HCT116 (cell line): ENCODE measurements around the gene NXT1. TPM values are rescaled to one million over a fixed set of nuclear protein-coding genes. Genes with fewer than 3 reads are reported as not detected.

Source experiments
- ATAC-seq: fragments of 200-7000 bp; cut with Tn5 transposase; 2 replicates; pipeline ENCODE4 v1.9.1; 2020; ENCODE audit warnings: mild to moderate bottlenecking, moderate library complexity
- BruUV-seq: library from RNA; stranded (reverse); fragments of 400-500 nt; replicated peaks from 2 replicates; lab custom pipeline; 2021; lab: Mats Ljungman, UMichigan
- CTCF ChIA-PET: fragments of 300-600 bp; sonication (Branson Sonifier 250); formaldehyde crosslinking; loops from one replicate; lab custom pipeline; 2021; ENCODE audit warnings: antibody characterized with exemption; lab: Charles Lee
- POLR2A ChIA-PET: fragments of 300-600, 350-600 bp; sonication (Branson Sonifier 250); formaldehyde crosslinking; loops from one replicate; lab custom pipeline; 2021; ENCODE audit warnings: antibody characterized with exemption; lab: Charles Lee
- RAD21 ChIA-PET, 2 experiments: fragments of 300-600 bp; sonication (Branson Sonifier 250); formaldehyde crosslinking; loops; one replicate each; lab custom pipeline; 2023; ENCODE audit warnings: low total read pairs in 2 of 2; ENCODE audit not compliant: uncharacterized antibody in 2 of 2, unreplicated experiment in 2 of 2, low non-redundant PET in 1 of 2; lab: Charles Lee
- DNase-seq: peaks from one replicate; pipeline ENCODE4 v3.0.0-alpha.2; 2010; ENCODE audit warnings: low read depth, low spot score
- H2AFZ ChIP-seq: fragments of 200-600 bp; shearing (Covaris generic), sonication (generic); 2 replicates; pipeline ENCODE4 v1.6.1; 2017; ENCODE audit warnings: low read depth, mixed run types, mixed read lengths, antibody characterized with exemption, low read length; ENCODE audit not compliant: poor library complexity, severe bottlenecking
- H3K27ac ChIP-seq: 2 replicates; pipeline ENCODE4 v1.5.1; 2012; ENCODE audit warnings: low read depth, low read length
- H3K27me3 ChIP-seq: fragments of 200-600 bp; sonication (generic); 2 replicates; pipeline ENCODE4 v1.6.1; 2016; ENCODE audit warnings: mixed run types, low read length, mixed read lengths; ENCODE audit not compliant: insufficient read depth
- H3K36me3 ChIP-seq, 2 experiments: fragments of 200-500 bp in 1 of 2; fragments of 200-600 bp in 1 of 2; sonication (Bioruptor generic) in 1 of 2; sonication (generic) in 1 of 2; 2 replicates each; pipeline versions ENCODE4 v1.5.1 to v1.6.1; 2014 to 2016; ENCODE audit warnings: low read length in 2 of 2, inconsistent platforms in 1 of 2, mixed read lengths in 1 of 2, mixed run types in 1 of 2; ENCODE audit not compliant: insufficient read depth in 2 of 2, control insufficient read depth in 1 of 2
- H3K4me1 ChIP-seq, 2 experiments: fragments of 200-600 bp in 1 of 2; sonication (generic) in 1 of 2; 2 replicates each; pipeline versions ENCODE4 v1.5.1 to v1.6.1; 2012 to 2017; ENCODE audit warnings: low read length in 2 of 2, inconsistent platforms in 1 of 2, mild to moderate bottlenecking in 1 of 2, mixed read lengths in 1 of 2, mixed run types in 1 of 2, moderate library complexity in 1 of 2; ENCODE audit not compliant: insufficient read depth in 2 of 2, control insufficient read depth in 1 of 2
- H3K4me2 ChIP-seq: fragments of 200-600 bp; sonication (generic); 2 replicates; pipeline ENCODE4 v1.6.1; 2017; ENCODE audit warnings: mixed run types, low read length, mixed read lengths
- H3K4me3 ChIP-seq, 2 experiments: fragments of 200-600 bp in 1 of 2; sonication (generic) in 1 of 2; replicated peaks in 1 of 2; 2 replicates each; pipeline ENCODE4 v1.5.1; 2011 to 2016; ENCODE audit warnings: low read length in 2 of 2, control low read depth in 1 of 2, low read depth in 1 of 2, mild to moderate bottlenecking in 1 of 2, mixed read lengths in 1 of 2, mixed run types in 1 of 2
- H3K79me2 ChIP-seq: fragments of 200-600 bp; sonication (generic); 2 replicates; pipeline ENCODE4 v1.6.1; 2017; ENCODE audit warnings: mild to moderate bottlenecking, mixed run types, low read length, moderate library complexity, mixed read lengths; ENCODE audit not compliant: insufficient read depth
- H3K9ac ChIP-seq: fragments of 200-600 bp; sonication (generic); 2 replicates; pipeline ENCODE4 v1.6.1; 2016; ENCODE audit warnings: low read length, mixed read lengths
- H3K9me2 ChIP-seq: fragments of 200-600 bp; sonication (generic), shearing (Covaris generic); 2 replicates; pipeline ENCODE4 v1.6.1; 2017; ENCODE audit warnings: mixed run types, mild to moderate bottlenecking, moderate library complexity; ENCODE audit not compliant: insufficient read depth
- H3K9me3 ChIP-seq, 2 experiments: fragments of 200-500 bp in 1 of 2; fragments of 200-600 bp in 1 of 2; sonication (Bioruptor generic) in 1 of 2; sonication (generic) in 1 of 2; 2 replicates each; pipeline ENCODE4 v1.6.1; 2014 to 2017; ENCODE audit warnings: low read length in 2 of 2, mixed read lengths in 2 of 2, inconsistent platforms in 1 of 2, low read depth in 1 of 2, mild to moderate bottlenecking in 1 of 2, mixed run types in 1 of 2, moderate library complexity in 1 of 2; ENCODE audit not compliant: control insufficient read depth in 1 of 2, insufficient read depth in 1 of 2
- H4K20me1 ChIP-seq: fragments of 200-600 bp; sonication (generic), shearing (Covaris generic); 2 replicates; pipeline ENCODE4 v1.6.1; 2017; ENCODE audit warnings: mixed run types, mild to moderate bottlenecking, moderate library complexity; ENCODE audit not compliant: insufficient read depth
- ATF3 ChIP-seq: IDR thresholded peaks from 2 replicates; pipeline ENCODE4 v1.6.1; 2012
- CEBPB ChIP-seq: IDR thresholded peaks from 2 replicates; pipeline ENCODE4 v1.6.1; 2012; ENCODE audit warnings: low read depth
- ELF1 ChIP-seq: IDR thresholded peaks from 2 replicates; pipeline ENCODE4 v1.6.1; 2012; ENCODE audit warnings: low read depth, borderline replicate concordance
- EZH2phosphoT487 ChIP-seq: fragments of 200-600 bp; IDR thresholded peaks from 2 replicates; pipeline ENCODE4 v1.6.1; 2018; ENCODE audit warnings: antibody characterized with exemption, borderline replicate concordance
- FOSL1 ChIP-seq: IDR thresholded peaks from 2 replicates; pipeline ENCODE4 v1.6.1; 2012; ENCODE audit warnings: low read depth
- JUND ChIP-seq: IDR thresholded peaks from 2 replicates; pipeline ENCODE4 v1.6.1; 2012
- POLR2A ChIP-seq: IDR thresholded peaks from 2 replicates; pipeline ENCODE4 v1.7.0; 2011; ENCODE audit warnings: borderline replicate concordance; ENCODE audit not compliant: insufficient read depth, insufficient read length; ENCODE audit errors: extremely low read depth
- POLR2AphosphoS5 ChIP-seq: IDR thresholded peaks from 2 replicates; pipeline ENCODE4 v1.6.1; 2011; ENCODE audit warnings: mild to moderate bottlenecking, low read depth, low read length, moderate library complexity
- REST ChIP-seq: IDR thresholded peaks from 2 replicates; pipeline ENCODE4 v1.6.1; 2012; ENCODE audit warnings: low read depth
- SIN3A ChIP-seq: IDR thresholded peaks from 2 replicates; pipeline ENCODE4 v1.6.1; 2012; ENCODE audit warnings: low read depth
- SP1 ChIP-seq: IDR thresholded peaks from 2 replicates; pipeline ENCODE4 v1.6.1; 2012; ENCODE audit warnings: low read depth
- SRF ChIP-seq: IDR thresholded peaks from 2 replicates; pipeline ENCODE4 v1.6.1; 2012; ENCODE audit warnings: low read depth
- TCF7L2 ChIP-seq: IDR thresholded peaks from 2 replicates; pipeline ENCODE4 v1.7.0; 2011; ENCODE audit warnings: borderline replicate concordance, inconsistent platforms; ENCODE audit not compliant: insufficient read depth, insufficient read length; ENCODE audit errors: extremely low read depth
- YY1 ChIP-seq: IDR thresholded peaks from 2 replicates; pipeline ENCODE4 v1.6.1; 2011; ENCODE audit warnings: low read length, low read depth, moderate library complexity, mild to moderate bottlenecking; ENCODE audit not compliant: insufficient replicate concordance; ENCODE audit errors: extremely low read depth
- intact Hi-C: fragments of 100-400 bp; cut with micrococcal nuclease; formaldehyde crosslinking; loops from 2 replicates; pipeline ENCODE4 v1.10.0; 2022
- total RNA-seq: library from RNA; stranded (reverse); gene quantifications from one replicate; pipeline ENCODE4 v1.2.1, GENCODE V29; 2021; ENCODE audit not compliant: unreplicated experiment
- TF ChIP-seq, protein P1 (sequence below): IDR thresholded peaks from 2 replicates; pipeline ENCODE4 v1.6.1; 2011; ENCODE audit warnings: mild to moderate bottlenecking, low read length, moderate library complexity; ENCODE audit not compliant: insufficient replicate concordance; ENCODE audit errors: extremely low read depth

Gene NXT1
- total RNA-seq, 1 experiment from 2014 or later = 29.9 TPM

GRCh38 chr20:23304616-23305015, 46.0 kb upstream of the NXT1 start:
- Histone ChIP-seq H4K20me1 (no peaks in the 10 kb centered on the region), H3K9me3 (no peaks in the 10 kb centered on the region), H3K27ac (no peak overlapping the region), H2AFZ (no peak overlapping the region), H3K9ac (no peak overlapping the region), H3K4me2 (no peak overlapping the region), H3K4me3 (no peak overlapping the region), H3K9me2 (no peaks in the 10 kb centered on the region), H3K27me3 (peaks cover 52% of the 10 kb centered on the region), H3K79me2 (no peaks in the 10 kb centered on the region), H3K4me1 (no peaks in the 10 kb centered on the region), H3K36me3 (no peaks in the 10 kb centered on the region)
- DNase-seq = no peak
- TF ChIP-seq FOSL1 (no peak), CEBPB (no peak)
- ChIA-PET RAD21 (no interaction called here), CTCF (no interaction called here), POLR2A (no interaction called here)
- no peak for ATAC-seq
- intact Hi-C loops = no loop called here
- no TSS peak for BruUV-seq

- no peaks in the 10 kb centered on the region for H3K79me2 ChIP-seq
- H3K36me3 ChIP-seq = no peaks in the 10 kb centered on the region
- intact Hi-C loops = no loop called here
- H3K9ac ChIP-seq = no peak overlapping the region
- no peak overlapping the region for H3K4me2 ChIP-seq
- H3K9me2 ChIP-seq = no peaks in the 10 kb centered on the region
- ATAC-seq (no peak), DNase-seq (no peak)
- no peaks in the 10 kb centered on the region for H3K9me3 ChIP-seq
- H4K20me1 ChIP-seq = no peaks in the 10 kb centered on the region
- H3K27me3 ChIP-seq = peaks cover 48% of the 10 kb centered on the region
- no peak overlapping the region for H3K4me3 ChIP-seq
- no peaks in the 10 kb centered on the region for H3K4me1 ChIP-seq
- H3K27ac ChIP-seq = no peak overlapping the region
- no peak overlapping the region for H2AFZ ChIP-seq
- RAD21 ChIA-PET = no interaction called here
- no TSS peak for BruUV-seq
- POLR2A ChIA-PET = no interaction called here
- no peak for TF ChIP-seq EZH2phosphoT487
- no peak for TF ChIP-seq REST
- no peak for TF ChIP-seq YY1
- TF ChIP-seq SP1 = no peak
- TF ChIP-seq SIN3A = no peak
- TF ChIP-seq JUND = no peak
- TF ChIP-seq FOSL1 = no peak
- no peak for TF ChIP-seq ELF1
- TF ChIP-seq POLR2AphosphoS5 = no peak
- TF ChIP-seq POLR2A = no peak
- no peak for TF ChIP-seq CEBPB
- no peak for TF ChIP-seq TCF7L2
- no peak for TF ChIP-seq ATF3
- TF ChIP-seq, protein P1, sequence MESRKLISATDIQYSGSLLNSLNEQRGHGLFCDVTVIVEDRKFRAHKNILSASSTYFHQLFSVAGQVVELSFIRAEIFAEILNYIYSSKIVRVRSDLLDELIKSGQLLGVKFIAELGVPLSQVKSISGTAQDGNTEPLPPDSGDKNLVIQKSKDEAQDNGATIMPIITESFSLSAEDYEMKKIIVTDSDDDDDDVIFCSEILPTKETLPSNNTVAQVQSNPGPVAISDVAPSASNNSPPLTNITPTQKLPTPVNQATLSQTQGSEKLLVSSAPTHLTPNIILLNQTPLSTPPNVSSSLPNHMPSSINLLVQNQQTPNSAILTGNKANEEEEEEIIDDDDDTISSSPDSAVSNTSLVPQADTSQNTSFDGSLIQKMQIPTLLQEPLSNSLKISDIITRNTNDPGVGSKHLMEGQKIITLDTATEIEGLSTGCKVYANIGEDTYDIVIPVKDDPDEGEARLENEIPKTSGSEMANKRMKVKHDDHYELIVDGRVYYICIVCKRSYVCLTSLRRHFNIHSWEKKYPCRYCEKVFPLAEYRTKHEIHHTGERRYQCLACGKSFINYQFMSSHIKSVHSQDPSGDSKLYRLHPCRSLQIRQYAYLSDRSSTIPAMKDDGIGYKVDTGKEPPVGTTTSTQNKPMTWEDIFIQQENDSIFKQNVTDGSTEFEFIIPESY = no peak
- no peak for TF ChIP-seq SRF
- TF ChIP-seq, all 23 proteins: peak for 0
- CTCF ChIA-PET = no interaction called here
Measured at GRCh38 chr20:23305098-23305497, 45.5 kb upstream of the NXT1 start.
